ENCODE measurements around the gene TDP2.

- no peak for TF ChIP-seq CTCF (IDR thresholded peaks at IDR 0.05)
- TF ChIP-seq POLR2A (IDR thresholded peaks at IDR 0.05): no peak
Observed at GRCh38 chr6:24659561-24659960, 7.1 kb downstream of the TDP2 start.
